Adipose tissue (tissue), 3 donors: Measurements from ENCODE around the gene DOCK4. TPM values are rescaled to one million over a fixed set of nuclear protein-coding genes. Genes with fewer than 3 reads are reported as not detected.

Source experiments
- H3K27ac ChIP-seq: one replicate; pipeline ENCODE4 v1.5.1; 2013; ENCODE audit warnings: low read depth, low read length
- WGBS, 3 donors: extraction: QIAGEN DNeasy Blood & Tissue Kit; methylation state at CpG; one replicate each; pipeline ENCODE4 v1.1.7; 2013; 5-methylcytosine and 5-hydroxymethylcytosine counted together
- polyA plus RNA-seq, 3 donors: library from polyadenylated mRNA; stranded (reverse); fragments of 200-250 nt; gene quantifications; one replicate each; pipeline ENCODE4 v1.2.3, GENCODE V29; 2013
- donor health status: healthy with polysubstance abuse.
- donor health status: Bipolar disorder and iron deficiency.
- donor health status: healthy.

The DOCK4 gene
- polyA plus RNA-seq, 3 donors: 3.0 to 9.7 (median 7.6) TPM

DNA sequence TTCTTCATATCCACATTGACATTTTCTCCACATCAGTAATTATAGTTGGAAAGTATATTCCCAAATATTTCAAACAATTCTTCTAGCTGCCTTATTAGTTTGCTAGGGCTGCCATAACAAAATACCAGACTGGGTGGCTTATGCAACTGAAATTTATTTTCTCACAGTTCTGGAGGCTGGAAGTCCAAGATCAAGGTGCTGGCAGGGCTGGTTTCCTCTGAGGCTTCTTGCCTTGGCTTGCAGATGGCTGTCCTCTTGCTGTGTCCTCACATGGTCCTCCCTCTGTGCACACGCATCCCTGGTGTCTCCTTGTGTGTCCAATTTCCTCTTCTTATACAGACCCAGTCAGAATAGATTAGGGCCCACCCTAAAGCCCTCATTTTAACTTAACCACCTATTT is 34.5 kb downstream of the DOCK4 start:
- no peak overlapping the region for H3K27ac ChIP-seq
- WGBS, 3 donors: 94 to 100% (median 94%) methylated on average over 1 of the region's 1 CpG

DNA sequence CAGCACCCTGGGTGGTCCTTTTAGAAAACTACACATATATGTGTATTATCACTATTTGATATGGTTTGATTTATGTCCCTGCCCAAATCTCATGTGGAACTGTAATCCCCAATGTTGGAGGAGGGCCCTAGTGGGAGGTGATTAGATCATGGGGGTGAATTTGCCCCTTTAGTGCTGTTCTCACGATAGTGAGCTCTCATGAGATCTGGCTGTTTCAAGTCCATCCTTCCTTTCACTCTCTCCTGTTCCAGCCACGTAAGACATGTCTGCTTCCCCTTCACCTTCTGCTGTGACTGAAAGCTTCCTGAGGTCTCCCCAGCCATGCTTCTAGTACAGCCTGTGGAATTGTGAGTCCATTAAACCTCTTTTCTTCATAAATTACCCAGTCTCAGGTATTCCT is 37.3 kb downstream of the DOCK4 start:
- WGBS, 3 donors: 80 to 87% (median 86%) methylated on average over 2 of the region's 2 CpGs
- H3K27ac ChIP-seq: no peak overlapping the region

DNA sequence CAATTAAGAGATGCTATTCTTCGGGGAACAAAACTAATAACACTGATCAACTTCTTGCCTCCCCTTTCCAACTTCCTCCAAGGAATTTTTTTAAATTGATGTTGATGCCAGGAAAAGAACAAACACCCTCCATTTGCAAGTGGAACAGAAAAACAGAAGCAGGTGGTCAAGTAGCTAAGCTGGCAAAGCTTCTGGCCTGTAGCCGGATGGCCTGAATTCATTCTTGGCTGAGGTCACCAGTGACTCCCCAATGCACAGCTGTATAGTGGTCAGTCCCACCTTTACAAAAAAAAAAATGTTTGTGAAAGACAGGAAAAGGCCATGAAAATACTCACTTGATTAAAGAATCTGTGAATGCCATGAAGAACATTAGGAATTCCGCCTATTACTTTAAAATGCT is 39.1 kb downstream of the DOCK4 start:
- 70 to 88% (median 75%) methylated on average over 3 of the region's 3 CpGs for WGBS, 3 donors
- no peak overlapping the region for H3K27ac ChIP-seq

DNA sequence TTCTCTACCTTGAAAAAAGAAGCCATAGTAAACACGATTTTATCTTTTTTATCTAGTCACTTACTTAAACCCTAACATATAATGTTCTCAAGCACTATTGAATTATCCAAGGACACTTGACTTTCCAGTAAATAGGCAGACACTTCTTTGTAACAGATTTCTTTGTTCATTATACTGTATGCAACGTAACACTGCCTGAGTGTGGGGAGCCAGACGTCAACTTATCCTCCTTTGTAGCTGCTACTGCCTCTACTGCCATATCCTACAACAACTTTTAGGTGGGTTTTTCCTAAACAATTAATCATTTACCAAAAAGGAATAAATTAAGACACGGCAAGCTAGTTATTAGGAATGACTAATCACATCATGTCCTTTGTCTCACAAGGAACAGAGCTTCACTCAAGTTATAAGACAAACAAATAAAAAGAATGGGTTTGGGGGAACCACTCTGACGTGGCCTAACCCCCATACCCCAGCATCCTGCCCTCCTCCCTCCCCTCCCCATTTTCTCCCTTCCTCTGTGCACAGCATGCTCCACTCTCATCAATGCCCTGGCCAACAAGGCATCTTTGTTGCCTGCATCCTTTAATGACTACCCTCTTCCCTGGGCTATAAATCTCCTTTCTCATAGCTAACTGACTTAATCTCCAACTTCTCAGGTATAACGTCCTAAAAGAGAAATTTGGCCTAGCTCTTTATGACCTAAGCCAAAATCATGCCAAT is 43.3 kb downstream of the DOCK4 start:
- no peak overlapping the region for H3K27ac ChIP-seq
- 72 to 76% (median 75%) methylated on average over 6 of the region's 6 CpGs for WGBS, 3 donors

DNA sequence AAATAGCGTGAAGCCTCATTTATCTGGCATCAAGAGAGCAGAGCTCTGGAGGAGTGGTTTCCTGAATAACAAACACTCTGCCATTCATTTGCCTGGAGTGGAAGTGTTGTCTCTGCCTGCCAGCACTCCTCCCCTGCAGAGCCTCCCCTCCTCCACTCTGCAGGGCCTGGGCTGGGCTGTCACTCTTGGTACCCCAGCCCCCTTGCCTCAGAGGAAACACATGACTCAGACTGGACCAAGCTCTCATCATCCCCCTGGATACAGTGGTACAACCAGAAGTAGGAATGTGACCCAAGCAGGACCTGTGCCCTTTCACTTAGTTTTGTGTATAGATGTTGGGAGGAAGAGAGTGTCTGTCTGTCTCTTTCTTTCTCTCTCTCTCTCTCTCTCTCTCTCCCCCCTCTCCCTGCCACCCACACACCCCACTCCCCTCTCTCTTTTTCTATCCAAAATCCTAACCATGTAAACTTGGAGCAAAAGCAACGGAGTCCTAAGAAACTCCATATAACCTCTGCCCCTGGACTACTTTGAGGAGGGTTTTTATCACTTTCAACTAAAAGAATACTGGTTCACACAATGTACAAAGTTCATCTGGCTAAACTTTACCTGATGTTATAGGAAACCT is 43.9 kb downstream of the DOCK4 start:
- 40 to 53% (median 42%) methylated on average over 2 of the region's 2 CpGs for WGBS, 3 donors

DNA sequence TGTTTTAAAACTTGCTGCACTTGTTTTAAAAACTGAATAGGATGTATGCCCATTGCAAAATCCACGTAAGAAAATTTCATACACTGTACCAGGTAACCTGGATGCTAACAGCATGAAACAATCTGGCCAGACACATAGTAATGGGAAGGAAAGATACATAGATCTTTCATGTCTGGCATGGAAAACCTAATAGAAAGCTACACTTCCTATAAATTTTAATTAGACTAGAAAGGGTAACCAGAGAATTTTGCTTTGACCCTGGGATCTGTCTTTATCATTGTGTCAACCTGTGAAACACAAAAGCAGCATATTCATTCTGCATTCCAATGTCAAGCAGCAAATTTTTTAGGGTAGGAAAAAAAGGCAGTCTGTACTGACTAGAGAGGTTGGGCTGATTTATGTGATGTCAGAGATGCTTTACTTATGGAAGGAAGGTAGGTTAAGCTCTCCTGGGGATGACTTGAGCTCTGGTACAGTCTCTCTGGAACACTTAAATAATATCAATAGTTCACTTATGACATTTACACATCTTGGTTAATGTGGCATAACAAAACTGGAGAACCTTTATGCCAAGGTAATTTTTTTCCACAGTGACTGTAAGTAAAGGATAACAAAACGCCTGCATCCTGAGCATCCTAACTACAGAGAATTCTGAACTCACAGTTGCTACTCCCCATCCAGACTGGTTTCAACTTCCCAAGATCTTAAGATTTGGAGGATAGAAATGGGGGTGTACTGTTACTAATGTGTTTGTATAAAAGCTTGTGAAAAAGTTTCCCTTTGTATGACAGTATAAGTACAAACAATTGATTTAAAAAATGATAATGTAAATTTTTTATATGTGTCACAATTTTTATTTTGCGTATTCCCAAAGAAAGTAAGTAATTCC is 44.7 kb downstream of the DOCK4 start:
- H3K27ac ChIP-seq: no peak overlapping the region
- WGBS, 3 donors: 62 to 70% (median 62%) methylated on average over 3 of the region's 3 CpGs

More for the DNA sequence above, 43.9 kb downstream of the DOCK4 start:
- no peak overlapping the region for H3K27ac ChIP-seq

DNA sequence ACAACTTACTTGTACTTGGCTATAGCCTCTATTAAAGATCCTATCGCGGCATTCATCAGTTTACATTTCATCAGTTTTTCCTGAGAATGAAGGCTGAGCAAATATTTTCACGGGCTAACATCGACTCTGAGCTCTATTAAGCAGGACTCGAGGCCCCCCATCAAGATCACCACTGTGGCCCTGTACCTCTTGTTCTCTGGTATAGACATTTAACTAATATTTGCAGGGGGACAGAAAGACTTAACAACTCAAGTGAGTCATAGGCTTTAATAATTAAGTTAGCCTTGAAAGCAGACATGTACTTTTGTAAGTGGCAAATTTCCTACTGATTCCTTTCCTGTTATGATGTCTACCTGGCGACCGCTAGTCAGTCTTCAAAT is 45.4 kb downstream of the DOCK4 start:
- WGBS, 3 donors: 33 to 76% (median 68%) methylated on average over 7 of the region's 7 CpGs

DNA sequence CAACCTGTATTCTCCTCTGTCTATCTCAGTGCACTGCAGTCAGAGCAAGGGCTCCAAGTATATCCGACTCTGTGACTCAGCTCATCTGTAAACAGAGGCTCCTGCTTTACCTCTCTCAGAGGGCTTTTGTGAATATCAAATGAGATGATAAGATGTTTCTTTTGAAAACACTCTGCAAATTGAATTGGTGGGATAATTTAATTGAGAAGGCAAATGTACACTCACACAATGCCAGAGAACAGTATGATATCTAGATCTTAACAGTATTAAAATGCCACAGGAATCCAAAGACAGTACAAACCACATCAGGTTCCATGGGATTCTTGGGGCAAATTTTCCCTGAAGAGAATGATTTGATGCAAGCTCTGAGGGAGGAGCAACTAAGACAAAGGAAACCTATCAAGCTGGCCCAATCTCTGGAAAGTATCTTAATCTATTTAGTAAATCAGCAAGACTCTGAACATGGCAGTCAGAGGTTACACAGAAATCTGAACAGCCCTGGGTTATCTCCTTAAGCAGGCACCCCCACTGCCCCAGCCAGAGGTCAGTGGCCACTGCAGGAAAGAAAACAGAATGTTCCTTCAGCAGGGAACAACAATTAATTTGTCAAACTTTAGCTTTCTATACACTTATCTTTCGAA is 45.9 kb downstream of the DOCK4 start:
- no peak overlapping the region for H3K27ac ChIP-seq
- 48 to 75% (median 71%) methylated on average over 2 of the region's 2 CpGs for WGBS, 3 donors

More for the DNA sequence above, 45.4 kb downstream of the DOCK4 start:
- H3K27ac ChIP-seq: no peak overlapping the region

DNA sequence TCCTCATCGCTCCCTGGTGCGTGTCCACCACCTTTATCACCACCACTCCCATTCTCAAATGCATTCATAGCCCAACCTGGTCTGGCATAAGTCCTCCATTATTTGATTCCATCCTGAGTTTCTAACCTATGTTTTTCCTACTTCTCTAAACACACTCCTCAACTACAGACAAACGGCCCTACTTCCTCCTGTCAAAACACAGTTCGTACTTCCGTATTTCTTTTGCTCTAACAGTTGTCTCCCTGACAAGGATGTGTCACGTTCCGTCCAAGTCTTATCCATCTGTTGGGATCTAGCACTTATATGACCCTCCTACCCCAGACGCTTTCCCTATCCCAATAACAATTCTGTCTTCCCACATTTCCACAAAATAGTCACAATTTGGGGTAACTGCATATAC is 46.8 kb downstream of the DOCK4 start:
- 66 to 93% (median 68%) methylated on average over 8 of the region's 8 CpGs for WGBS, 3 donors
- H3K27ac ChIP-seq: no peak overlapping the region

DNA sequence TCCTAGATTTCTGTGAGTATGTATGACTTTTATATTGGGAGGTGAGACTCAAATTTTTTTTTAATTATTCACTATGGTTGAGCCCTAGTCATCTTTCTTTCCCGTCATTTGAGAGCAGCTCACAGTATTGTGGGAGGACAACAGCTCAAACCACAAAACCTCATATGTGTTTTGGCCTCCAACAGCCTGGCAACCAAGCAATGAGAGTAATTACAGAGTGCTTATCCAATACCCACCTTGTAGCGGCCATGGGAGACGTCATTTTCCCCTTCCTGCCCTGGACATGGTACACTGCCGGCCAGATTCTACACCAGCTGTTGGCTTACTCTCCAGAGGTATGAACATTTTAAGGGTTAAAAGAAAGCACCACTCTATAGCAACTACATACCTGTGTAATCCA is 49.1 kb downstream of the DOCK4 start:
- no peak overlapping the region for H3K27ac ChIP-seq
- 41 to 69% (median 43%) methylated on average over 4 of the region's 4 CpGs for WGBS, 3 donors

DNA sequence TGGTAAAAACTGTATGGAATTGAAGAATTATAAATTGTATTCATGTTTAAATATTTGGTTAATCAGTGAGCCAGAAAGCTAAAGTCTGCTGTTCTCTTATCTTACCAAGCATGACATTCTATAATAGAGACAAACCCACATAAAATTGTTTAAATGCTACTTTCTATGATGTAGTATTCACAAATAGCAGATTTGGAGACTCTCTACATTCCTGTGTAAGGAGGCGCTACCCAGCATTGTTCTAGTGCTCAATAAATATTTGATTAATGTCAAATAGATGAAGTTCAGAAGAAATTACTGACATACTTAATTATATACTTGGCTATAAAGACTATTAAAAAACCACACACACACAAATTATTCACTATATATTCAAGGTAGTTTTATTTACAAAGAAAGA is 49.8 kb downstream of the DOCK4 start:
- H3K27ac ChIP-seq: no peak overlapping the region
- 94 to 98% (median 94%) methylated on average over 1 of the region's 1 CpG for WGBS, 3 donors

DNA sequence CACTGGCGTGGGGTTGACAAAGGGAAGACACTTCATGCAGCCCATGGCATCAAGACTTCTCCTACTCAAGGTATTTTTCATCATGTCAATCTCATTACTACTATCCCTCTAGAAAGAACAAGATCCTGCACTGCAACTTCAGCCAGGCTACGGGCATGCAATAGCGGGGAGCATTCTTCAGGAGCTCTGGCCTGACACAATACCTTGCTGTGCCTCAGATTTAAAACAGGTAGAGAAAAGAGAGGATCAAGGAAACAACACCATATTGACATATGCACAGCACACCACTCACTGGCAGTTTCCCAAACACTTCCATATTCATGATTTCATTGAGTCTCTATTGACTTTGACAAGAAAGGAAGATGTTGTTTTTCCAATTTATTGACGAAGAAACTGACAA is 51.5 kb downstream of the DOCK4 start:
- WGBS, 3 donors: 63 to 88% (median 77%) methylated on average over 4 of the region's 4 CpGs
- H3K27ac ChIP-seq: no peak overlapping the region

DNA sequence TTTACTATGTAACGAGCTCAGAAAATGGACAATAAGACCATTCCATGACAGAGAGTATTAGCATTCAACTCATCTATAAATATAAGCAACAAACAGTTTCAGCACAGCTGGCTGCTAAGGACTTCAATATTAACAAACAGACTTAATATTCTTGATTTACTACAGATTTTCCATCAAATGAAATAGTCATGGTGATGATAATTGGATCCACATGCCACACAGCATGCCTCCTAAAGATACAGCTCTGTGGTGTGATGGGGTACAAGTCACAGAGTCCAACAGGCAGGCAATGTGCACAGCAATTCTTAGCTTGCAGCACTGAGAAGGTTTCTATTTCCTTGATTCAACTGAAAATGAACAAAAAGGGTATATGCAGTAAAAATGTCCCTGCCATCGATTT is 54.0 kb downstream of the DOCK4 start:
- no peak overlapping the region for H3K27ac ChIP-seq
- 92 to 96% (median 92%) methylated on average over 2 of the region's 2 CpGs for WGBS, 3 donors

DNA sequence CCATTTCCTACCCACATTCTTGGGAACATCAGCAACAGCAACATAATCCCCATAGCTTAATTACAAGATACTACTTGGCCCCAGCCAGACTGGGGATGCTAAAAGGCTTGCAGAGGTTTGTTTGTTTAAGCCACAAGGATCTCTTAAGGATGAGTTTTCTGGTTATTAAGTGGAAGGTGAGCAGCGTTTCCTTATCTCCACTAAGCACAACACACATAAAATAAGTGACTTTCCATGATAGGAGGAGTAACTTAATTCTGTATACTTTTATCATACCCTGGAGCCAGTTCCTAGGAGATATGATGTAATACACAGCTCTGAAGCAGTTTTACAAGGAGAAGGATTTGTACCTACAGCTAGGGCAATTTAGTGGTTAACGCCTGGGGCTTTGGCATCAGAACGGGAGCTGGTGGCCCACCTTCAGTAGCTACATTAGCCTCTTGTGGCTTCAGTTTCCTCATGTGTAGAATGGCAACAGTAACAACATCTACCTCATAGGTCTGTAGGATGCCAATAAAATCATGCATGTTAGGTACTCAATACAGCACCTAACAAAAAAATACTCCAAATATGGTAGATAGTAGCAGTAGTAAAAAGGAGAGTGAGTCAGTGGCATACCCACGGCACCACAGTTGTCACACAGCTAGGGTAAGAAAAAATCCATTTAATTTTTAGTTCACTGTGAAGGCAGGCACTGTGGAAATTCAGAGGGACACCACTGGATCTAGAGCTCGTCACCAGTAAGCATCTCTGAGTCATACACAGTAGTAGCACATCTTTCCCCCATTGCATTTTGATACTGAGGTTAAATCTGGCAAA is 55.2 kb downstream of the DOCK4 start:
- H3K27ac ChIP-seq: no peak overlapping the region

DNA sequence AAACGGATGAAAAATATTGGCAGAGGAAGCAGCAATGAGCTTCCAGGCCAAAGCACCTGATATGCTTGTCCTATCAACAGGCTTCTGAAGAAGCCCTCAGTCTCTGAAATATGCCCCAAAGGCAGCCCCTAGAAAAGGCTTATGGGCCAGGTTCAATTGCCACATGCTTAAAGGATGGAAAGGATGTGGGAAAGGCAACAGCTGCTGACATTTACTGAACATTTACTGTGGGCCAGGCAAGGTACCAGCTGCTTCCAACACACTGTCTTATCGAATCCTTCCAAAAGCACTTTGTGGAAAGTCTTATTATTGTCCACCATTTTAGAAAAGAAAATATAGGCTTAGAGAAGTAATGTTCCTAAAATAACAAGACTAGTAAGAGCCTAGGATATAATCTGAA is 56.5 kb downstream of the DOCK4 start:
- H3K27ac ChIP-seq: no peak overlapping the region
- 58 to 76% (median 71%) methylated on average over 2 of the region's 2 CpGs for WGBS, 3 donors

More for the DNA sequence above, 55.2 kb downstream of the DOCK4 start:
- 86 to 89% (median 86%) methylated on average over 5 of the region's 5 CpGs for WGBS, 3 donors

DNA sequence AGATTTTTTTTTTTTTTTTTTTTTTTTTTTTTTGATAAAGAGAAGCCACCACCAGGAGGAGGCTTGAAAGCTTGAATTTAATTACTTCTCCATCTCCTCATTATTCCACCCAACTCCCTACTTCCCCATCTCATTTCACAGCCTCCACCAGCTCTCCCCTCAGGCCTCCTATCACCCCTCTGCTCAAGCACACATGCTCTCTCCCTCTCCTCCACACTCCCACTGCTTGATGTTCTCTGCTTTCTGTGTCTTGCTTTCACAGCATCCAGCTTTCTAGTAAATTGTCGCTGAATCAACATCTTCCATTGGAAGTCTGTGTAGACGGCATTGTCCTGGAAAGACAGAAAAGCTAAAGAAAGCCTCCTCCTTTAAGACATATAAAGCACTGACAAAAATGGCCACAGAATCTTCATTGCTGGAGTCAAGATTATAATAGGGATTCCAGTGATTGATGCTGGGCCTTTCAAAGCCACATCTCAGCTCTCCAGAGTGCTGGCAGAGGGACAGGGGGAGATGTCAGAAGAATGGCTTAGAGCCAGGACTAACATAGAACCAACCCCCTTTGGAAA is 58.3 kb downstream of the DOCK4 start:
- WGBS, 3 donors: 83 to 97% (median 88%) methylated on average over 2 of the region's 2 CpGs
- H3K27ac ChIP-seq: no peak overlapping the region

DNA sequence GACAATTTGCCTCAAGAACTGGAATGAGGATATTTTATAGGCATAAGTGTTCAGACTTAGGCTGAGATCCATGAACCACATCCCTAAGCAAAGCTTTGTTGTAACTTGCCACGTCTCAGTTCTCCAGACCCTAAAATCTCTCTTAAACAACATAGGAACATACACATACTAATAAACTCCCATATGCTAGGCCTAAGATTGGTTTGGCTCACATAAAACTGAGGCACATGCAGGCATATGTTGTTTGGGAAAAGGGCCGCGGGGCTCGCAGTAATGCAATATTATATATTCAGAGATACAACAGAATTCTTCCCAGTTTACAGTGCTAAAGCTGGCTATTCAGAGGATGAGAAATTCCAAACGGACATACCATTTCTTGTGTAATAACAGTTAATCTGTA is 61.0 kb downstream of the DOCK4 start:
- 94 to 97% (median 96%) methylated on average over 5 of the region's 5 CpGs for WGBS, 3 donors
- no peak overlapping the region for H3K27ac ChIP-seq
